ENCODE measurements around the gene AEBP1. TPM values are rescaled to one million over a fixed set of nuclear protein-coding genes. Genes with fewer than 3 reads are reported as not detected.

Gene AEBP1
- total and polyA plus RNA-seq, 3 donors from 2014 or later: 74.5 to 168 (median 102) TPM

GRCh38 chr7:44084701-44085100, 19.4 kb upstream of the AEBP1 start:
- peaks cover 27% of the 10 kb centered on the region for H3K4me1 ChIP-seq
- no peaks in the 10 kb centered on the region for H3K36me3 ChIP-seq (ENCODE audit: low read depth, missing control alignments)
- TF ChIP-seq POLR2A (IDR thresholded peaks at IDR 0.05): no peak
- TF ChIP-seq, protein P1, sequence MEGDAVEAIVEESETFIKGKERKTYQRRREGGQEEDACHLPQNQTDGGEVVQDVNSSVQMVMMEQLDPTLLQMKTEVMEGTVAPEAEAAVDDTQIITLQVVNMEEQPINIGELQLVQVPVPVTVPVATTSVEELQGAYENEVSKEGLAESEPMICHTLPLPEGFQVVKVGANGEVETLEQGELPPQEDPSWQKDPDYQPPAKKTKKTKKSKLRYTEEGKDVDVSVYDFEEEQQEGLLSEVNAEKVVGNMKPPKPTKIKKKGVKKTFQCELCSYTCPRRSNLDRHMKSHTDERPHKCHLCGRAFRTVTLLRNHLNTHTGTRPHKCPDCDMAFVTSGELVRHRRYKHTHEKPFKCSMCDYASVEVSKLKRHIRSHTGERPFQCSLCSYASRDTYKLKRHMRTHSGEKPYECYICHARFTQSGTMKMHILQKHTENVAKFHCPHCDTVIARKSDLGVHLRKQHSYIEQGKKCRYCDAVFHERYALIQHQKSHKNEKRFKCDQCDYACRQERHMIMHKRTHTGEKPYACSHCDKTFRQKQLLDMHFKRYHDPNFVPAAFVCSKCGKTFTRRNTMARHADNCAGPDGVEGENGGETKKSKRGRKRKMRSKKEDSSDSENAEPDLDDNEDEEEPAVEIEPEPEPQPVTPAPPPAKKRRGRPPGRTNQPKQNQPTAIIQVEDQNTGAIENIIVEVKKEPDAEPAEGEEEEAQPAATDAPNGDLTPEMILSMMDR (IDR thresholded peaks at IDR 0.05): no peak
- H3K27ac ChIP-seq: peak overlapping the region in 1 of 2 donors; percentile 64
- no peaks in the 10 kb centered on the region for H3K9me3 ChIP-seq
- H3K27me3 ChIP-seq: no peaks in the 10 kb centered on the region
- no peak overlapping the region for H3K4me3 ChIP-seq
- no peak for DNase-seq
- 60 to 65% methylated on average over 4 of the region's 4 CpGs for WGBS, 2 donors
- intact Hi-C loops (cut with DNase I; ENCODE audit: low total_unique reads): no loop called here

DNA sequence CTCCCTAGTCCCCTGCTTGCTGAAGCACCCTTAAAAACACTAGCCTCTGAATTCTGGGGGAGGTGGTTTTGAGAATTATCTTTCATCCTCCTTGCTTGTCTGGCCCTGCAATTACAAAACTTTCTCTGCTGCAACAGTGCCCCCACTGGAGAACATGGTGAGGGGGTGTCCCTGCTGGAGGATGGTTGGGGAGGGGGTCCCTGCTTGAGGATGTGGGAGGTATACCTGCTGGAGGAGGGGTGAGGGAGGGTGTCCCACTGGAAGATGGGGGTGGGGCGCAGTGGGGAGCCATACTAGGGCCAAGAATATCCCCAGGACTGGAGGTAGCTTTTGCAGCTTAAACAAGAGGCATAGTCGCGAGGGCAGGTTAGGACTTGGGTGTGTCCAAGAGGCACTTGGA, 18.6 kb upstream of the AEBP1 start:
- Histone ChIP-seq H3K36me3 (ENCODE audit: low read depth, missing control alignments) (no peaks in the 10 kb centered on the region), H3K27ac (peak overlapping the region in 1 of 2 donors; percentile 82), H3K27me3 (no peaks in the 10 kb centered on the region), H3K4me3 (no peak overlapping the region), H3K4me1 (peaks cover 26% of the 10 kb centered on the region), H3K9me3 (no peaks in the 10 kb centered on the region)
- DNase-seq: no peak
- TF ChIP-seq, protein P1 (IDR thresholded peaks at IDR 0.05): no peak
- intact Hi-C loops (cut with DNase I; ENCODE audit: low total_unique reads): no loop called here
- WGBS, 2 donors: 88 to 95% methylated on average over 3 of the region's 3 CpGs

DNA sequence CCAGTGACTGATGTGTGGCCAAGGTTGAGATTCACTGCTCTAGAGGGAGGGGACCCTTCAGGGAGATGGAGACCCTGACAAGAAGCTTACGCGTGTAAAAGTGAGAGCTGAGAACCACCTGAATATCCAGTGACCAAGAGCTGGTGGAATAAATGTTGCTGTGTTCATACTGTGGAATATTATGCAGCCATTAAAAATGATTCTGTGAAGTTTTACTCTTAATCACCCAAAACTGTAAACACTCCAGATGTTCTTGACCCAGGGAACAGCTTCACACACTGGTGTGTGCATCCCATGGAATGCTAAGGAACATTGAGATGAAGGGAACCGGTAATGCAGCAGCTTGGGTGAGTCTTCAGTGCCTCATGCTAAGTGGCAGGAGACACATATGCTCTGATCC, 17.5 kb upstream of the AEBP1 start:
- DNase-seq: no peak
- Histone ChIP-seq H3K27ac (peak overlapping the region in 1 of 2 donors; percentile 82), H3K4me1 (peaks cover 23% of the 10 kb centered on the region), H3K4me3 (no peak overlapping the region), H3K9me3 (no peaks in the 10 kb centered on the region), H3K36me3 (ENCODE audit: low read depth, missing control alignments) (no peaks in the 10 kb centered on the region), H3K27me3 (no peaks in the 10 kb centered on the region)
- WGBS, 2 donors: 94 to 97% methylated on average over 3 of the region's 3 CpGs
- TF ChIP-seq, protein P1 (IDR thresholded peaks at IDR 0.05): no peak
- no peak for TF ChIP-seq POLR2A (IDR thresholded peaks at IDR 0.05)
- intact Hi-C loops (cut with DNase I; ENCODE audit: low total_unique reads): no loop called here

DNA sequence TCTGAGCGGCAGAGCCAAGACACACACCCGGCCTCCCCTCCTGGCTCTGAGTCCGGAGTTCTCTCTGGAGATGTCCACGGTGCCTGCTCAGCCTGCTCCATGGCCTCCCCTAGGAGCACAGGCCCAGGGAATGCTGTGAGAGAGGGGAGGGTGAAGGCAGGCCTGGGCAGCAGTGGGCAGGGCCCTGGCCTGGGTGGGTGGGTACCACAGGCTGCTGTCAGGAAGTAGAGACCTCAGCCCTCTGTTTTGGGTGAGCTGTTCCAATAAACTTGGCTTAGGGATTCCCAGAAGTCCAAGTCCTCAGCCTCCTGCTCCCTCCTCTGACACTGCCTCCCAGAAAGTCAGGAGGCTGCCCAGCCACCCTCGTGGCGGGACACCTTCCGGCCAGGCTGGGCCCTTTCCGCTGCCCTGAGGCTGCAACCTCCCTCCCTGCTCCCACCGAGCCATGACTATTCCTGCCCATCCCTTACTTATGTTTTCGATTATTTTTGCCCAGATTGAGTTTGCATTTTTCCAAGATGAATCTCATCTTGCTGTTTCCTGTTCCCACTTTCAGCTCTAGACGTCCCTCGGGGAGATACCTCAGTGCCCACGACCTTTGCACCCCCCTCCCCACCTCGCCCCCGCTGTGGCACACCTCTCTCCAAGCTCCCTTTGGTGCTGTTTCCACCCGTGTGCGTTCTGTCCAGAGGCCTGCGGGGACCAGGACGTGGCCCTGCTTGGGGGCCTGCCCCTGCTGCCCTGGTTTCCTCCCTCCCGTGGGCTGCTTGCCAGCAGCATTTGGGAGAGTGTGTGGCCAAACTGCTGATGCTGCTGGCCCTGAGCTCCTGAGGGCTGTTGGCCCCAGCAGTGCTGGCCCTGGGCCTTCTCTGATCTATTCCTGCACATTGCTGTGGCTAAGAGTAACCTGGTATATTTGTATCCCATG, 16.0 kb upstream of the AEBP1 start:
- TF ChIP-seq, protein P1 (IDR thresholded peaks at IDR 0.05): no peak
- TF ChIP-seq POLR2A (IDR thresholded peaks at IDR 0.05): no peak
- no peaks in the 10 kb centered on the region for H3K36me3 ChIP-seq (ENCODE audit: low read depth, missing control alignments)
- no peaks in the 10 kb centered on the region for H3K9me3 ChIP-seq
- no peak overlapping the region for H3K4me3 ChIP-seq
- H3K27ac ChIP-seq: peak overlapping the region; percentile 32 to 85
- H3K27me3 ChIP-seq: no peaks in the 10 kb centered on the region
- WGBS, 2 donors: 50 to 57% methylated on average over 20 of the region's 20 CpGs
- DNase-seq: peak; percentile 63
- H3K4me1 ChIP-seq: peaks cover 23% of the 10 kb centered on the region
- intact Hi-C loops (cut with DNase I; ENCODE audit: low total_unique reads): no loop called here

Measured in testis (tissue), 3 donors.